WTC11 (cell line): ENCODE results near the gene PKD2L1. TPM values are rescaled to one million over a fixed set of nuclear protein-coding genes. Genes with fewer than 3 reads are reported as not detected.
A peak's percentile ranks its signal among the peaks of the same experiment; 100 is the strongest.

Experiments used
- ATAC-seq: fragments of 200-7000 bp; cut with Tn5 transposase; 2 replicates; pipeline ENCODE4 v1.10.0; 2021; ENCODE audit warnings: mild to moderate bottlenecking, moderate library complexity
- CTCF ChIA-PET: fragments of 300-600 bp; sonication (Branson Sonifier 250); formaldehyde crosslinking; loops from one replicate; lab custom pipeline; 2021; ENCODE audit warnings: antibody characterized with exemption; lab: Charles Lee
- POLR2A ChIA-PET: fragments of 350-600 bp; sonication (Branson Sonifier 250); formaldehyde crosslinking; loops from one replicate; lab custom pipeline; 2021; ENCODE audit warnings: antibody characterized with exemption; lab: Charles Lee
- DNase-seq: peaks from one replicate; pipeline ENCODE4 v3.0.0; 2021; ENCODE audit warnings: low spot score
- H3K27ac Mint-ChIP-seq: 2 replicates; pipeline ENCODE4 v1.8.0; 2021; ENCODE audit warnings: mixed read lengths
- H3K27me3 Mint-ChIP-seq: 2 replicates; pipeline ENCODE4 v1.8.0; 2021; ENCODE audit warnings: low read depth, mild to moderate bottlenecking, moderate library complexity, mixed read lengths
- H3K36me3 Mint-ChIP-seq: 2 replicates; pipeline ENCODE4 v1.8.0; 2021; ENCODE audit warnings: mixed read lengths
- H3K4me1 Mint-ChIP-seq: 2 replicates; pipeline ENCODE4 v1.8.0; 2022; ENCODE audit warnings: mixed read lengths
- H3K4me3 Mint-ChIP-seq: 2 replicates; pipeline ENCODE4 v1.8.0; 2021; ENCODE audit warnings: mild to moderate bottlenecking, moderate library complexity, mixed read lengths
- H3K9me3 Mint-ChIP-seq: 2 replicates; pipeline ENCODE4 v1.8.0; 2021; ENCODE audit warnings: mixed read lengths
- ARID4B ChIP-seq: sonication (generic); formaldehyde crosslinking; IDR thresholded peaks from 2 replicates; pipeline ENCODE4 v1.8.0; 2023; ENCODE audit warnings: missing genetic modification reagents, mild to moderate bottlenecking, borderline replicate concordance
- ETV6 ChIP-seq: sonication (generic); formaldehyde crosslinking; IDR thresholded peaks from 2 replicates; pipeline ENCODE4 v1.8.1; 2022; ENCODE audit warnings: mild to moderate bottlenecking, missing genetic modification reagents
- GABPB1 ChIP-seq: sonication (generic); formaldehyde crosslinking; IDR thresholded peaks from 2 replicates; pipeline ENCODE4 v1.8.1; 2023; ENCODE audit warnings: mild to moderate bottlenecking, missing genetic modification reagents
- JUN ChIP-seq: sonication (generic); formaldehyde crosslinking; IDR thresholded peaks from 2 replicates; pipeline ENCODE4 v1.8.0; 2023; ENCODE audit warnings: mild to moderate bottlenecking, missing genetic modification reagents
- TEAD1 ChIP-seq: sonication (generic); formaldehyde crosslinking; IDR thresholded peaks from 2 replicates; pipeline ENCODE4 v1.8.0; 2022; ENCODE audit warnings: mild to moderate bottlenecking, missing genetic modification reagents
- TEAD4 ChIP-seq: sonication (generic); formaldehyde crosslinking; IDR thresholded peaks from 2 replicates; pipeline ENCODE4 v1.8.0; 2022; ENCODE audit warnings: mild to moderate bottlenecking, missing genetic modification reagents
- ZNF121 ChIP-seq: sonication (generic); formaldehyde crosslinking; IDR thresholded peaks from 2 replicates; pipeline ENCODE4 v1.8.0; 2023; ENCODE audit warnings: missing genetic modification reagents
- ZNF281 ChIP-seq: sonication (generic); formaldehyde crosslinking; IDR thresholded peaks from 2 replicates; pipeline ENCODE4 v1.8.0; 2023; ENCODE audit warnings: mild to moderate bottlenecking, missing genetic modification reagents
- total RNA-seq: library from RNA; stranded (reverse); gene quantifications from 3 replicates; pipeline ENCODE4 v1.2.3, GENCODE V29; 2021
- TF ChIP-seq, protein P1 (sequence below): sonication (generic); formaldehyde crosslinking; IDR thresholded peaks from 2 replicates; pipeline ENCODE4 v1.8.1; 2023; ENCODE audit warnings: mild to moderate bottlenecking, moderate library complexity, missing genetic modification reagents
- TF ChIP-seq, protein P2 (sequence below): fragments of 250-450 bp; sonication (Bioruptor Pico); IDR thresholded peaks from 2 replicates; pipeline ENCODE4 v1.9.0; 2021; ENCODE audit warnings: mild to moderate bottlenecking, borderline replicate concordance

Gene PKD2L1
- total RNA-seq, 1 experiment from 2014 or later: not detected

DNA sequence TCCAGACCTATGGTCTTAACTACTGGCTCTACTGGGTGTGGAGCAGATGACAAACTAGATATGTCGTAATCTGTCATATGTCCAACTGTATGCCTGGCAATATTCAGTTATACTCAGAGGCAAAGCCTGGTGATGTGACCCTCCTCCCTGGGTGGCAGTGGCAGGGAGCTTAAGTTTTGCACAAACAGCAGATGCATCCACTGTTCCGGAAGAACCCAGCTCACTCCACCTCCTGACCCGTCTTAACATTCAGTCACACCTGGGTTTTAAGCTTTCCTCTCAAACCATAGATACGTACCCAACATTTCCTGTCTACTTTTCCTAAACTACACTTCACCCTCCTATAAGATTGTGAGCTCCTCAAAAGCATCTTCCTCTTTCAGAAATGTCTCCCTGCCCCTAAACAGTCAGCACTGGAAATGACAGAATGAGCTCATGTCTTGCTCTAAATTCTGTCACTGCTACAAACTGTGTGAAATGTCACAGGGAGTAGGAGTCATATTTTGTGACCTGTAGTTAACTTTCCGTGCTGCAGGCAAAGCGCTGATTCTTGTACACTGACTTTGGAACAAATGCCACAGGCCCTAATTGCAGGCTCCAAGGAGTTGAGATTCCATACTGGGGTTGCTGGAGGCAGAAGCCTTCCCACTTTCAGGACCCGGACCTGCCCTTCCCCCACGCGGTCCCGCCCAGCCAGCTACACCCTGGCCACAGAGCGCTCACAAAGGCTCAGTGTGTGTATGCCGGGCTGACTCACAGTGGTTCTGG, 40.9 kb upstream of the PKD2L1 start:
- TF ChIP-seq ZNF121 (CRISPR knock-in tag): 0 out of 2 replicates have a peak, but pooled peaks have one; percentile 32
- TF ChIP-seq JUN (CRISPR knock-in tag): no peak
- TF ChIP-seq ZNF281 (CRISPR knock-in tag): peak; percentile 75
- no peak for TF ChIP-seq TEAD4
- TF ChIP-seq GABPB1 (CRISPR knock-in tag): peak; percentile 64
- TF ChIP-seq, protein P1, sequence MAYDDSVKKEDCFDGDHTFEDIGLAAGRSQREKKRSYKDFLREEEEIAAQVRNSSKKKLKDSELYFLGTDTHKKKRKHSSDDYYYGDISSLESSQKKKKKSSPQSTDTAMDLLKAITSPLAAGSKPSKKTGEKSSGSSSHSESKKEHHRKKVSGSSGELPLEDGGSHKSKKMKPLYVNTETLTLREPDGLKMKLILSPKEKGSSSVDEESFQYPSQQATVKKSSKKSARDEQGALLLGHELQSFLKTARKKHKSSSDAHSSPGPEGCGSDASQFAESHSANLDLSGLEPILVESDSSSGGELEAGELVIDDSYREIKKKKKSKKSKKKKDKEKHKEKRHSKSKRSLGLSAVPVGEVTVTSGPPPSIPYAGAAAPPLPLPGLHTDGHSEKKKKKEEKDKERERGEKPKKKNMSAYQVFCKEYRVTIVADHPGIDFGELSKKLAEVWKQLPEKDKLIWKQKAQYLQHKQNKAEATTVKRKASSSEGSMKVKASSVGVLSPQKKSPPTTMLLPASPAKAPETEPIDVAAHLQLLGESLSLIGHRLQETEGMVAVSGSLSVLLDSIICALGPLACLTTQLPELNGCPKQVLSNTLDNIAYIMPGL: no peak
- TF ChIP-seq, all 79 proteins: peak for 3
- Mint-ChIP-seq H3K4me3 (peak overlapping the region; percentile 26), H3K4me1 (peaks cover 15% of the 10 kb centered on the region), H3K36me3 (no peaks in the 10 kb centered on the region), H3K27ac (peak overlapping the region; percentile 92), H3K9me3 (no peaks in the 10 kb centered on the region), H3K27me3 (no peaks in the 10 kb centered on the region)
- ChIA-PET CTCF (interaction anchor here (0.9 to 1.5 kb wide), 6 partner anchors 24 to 165 kb away, joined by 4 to 10 read pairs (median 4); partner anchors contain the start of genes HIF1AN and SCD), POLR2A (interaction anchor here (1.9 kb wide), 1 partner anchor 24 kb away, joined by 17 read pairs; the partner anchor contains the start of gene SCD)
- peak; percentile 75 for DNase-seq
- peak; percentile 51 for ATAC-seq

DNA sequence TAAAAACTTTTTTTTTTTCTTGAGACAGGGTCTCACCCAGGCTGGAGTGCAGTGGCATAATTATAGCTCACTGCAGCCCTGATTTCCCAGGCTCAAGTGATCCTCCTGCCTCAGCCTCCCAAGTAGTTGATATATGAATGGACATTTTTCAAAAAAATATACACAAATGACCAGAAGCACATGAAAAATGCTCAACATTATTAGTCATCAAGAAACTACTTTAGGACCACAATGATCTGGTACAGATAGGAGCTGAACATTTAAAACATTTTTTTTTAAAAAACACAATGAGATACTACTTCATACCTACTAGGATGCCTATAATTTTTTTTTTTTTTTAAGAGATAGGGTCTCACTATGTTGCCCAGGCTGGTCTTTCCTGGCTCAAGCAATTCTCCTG, 38.7 kb upstream of the PKD2L1 start:
- Mint-ChIP-seq H3K4me3 (no peak overlapping the region), H3K27me3 (no peaks in the 10 kb centered on the region), H3K4me1 (peaks cover 24% of the 10 kb centered on the region), H3K36me3 (no peaks in the 10 kb centered on the region), H3K27ac (no peak overlapping the region), H3K9me3 (no peaks in the 10 kb centered on the region)
- TF ChIP-seq, protein P2, sequence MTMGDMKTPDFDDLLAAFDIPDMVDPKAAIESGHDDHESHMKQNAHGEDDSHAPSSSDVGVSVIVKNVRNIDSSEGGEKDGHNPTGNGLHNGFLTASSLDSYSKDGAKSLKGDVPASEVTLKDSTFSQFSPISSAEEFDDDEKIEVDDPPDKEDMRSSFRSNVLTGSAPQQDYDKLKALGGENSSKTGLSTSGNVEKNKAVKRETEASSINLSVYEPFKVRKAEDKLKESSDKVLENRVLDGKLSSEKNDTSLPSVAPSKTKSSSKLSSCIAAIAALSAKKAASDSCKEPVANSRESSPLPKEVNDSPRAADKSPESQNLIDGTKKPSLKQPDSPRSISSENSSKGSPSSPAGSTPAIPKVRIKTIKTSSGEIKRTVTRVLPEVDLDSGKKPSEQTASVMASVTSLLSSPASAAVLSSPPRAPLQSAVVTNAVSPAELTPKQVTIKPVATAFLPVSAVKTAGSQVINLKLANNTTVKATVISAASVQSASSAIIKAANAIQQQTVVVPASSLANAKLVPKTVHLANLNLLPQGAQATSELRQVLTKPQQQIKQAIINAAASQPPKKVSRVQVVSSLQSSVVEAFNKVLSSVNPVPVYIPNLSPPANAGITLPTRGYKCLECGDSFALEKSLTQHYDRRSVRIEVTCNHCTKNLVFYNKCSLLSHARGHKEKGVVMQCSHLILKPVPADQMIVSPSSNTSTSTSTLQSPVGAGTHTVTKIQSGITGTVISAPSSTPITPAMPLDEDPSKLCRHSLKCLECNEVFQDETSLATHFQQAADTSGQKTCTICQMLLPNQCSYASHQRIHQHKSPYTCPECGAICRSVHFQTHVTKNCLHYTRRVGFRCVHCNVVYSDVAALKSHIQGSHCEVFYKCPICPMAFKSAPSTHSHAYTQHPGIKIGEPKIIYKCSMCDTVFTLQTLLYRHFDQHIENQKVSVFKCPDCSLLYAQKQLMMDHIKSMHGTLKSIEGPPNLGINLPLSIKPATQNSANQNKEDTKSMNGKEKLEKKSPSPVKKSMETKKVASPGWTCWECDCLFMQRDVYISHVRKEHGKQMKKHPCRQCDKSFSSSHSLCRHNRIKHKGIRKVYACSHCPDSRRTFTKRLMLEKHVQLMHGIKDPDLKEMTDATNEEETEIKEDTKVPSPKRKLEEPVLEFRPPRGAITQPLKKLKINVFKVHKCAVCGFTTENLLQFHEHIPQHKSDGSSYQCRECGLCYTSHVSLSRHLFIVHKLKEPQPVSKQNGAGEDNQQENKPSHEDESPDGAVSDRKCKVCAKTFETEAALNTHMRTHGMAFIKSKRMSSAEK (CRISPR knock-in tag): no peak
- no peak for TF ChIP-seq TEAD1 (CRISPR knock-in tag)
- TF ChIP-seq ZNF121 (CRISPR knock-in tag): no peak
- no peak for TF ChIP-seq ARID4B
- TF ChIP-seq ETV6 (CRISPR knock-in tag): no peak
- ChIA-PET POLR2A (no interaction called here), CTCF (no interaction called here)
- no peak for DNase-seq
- ATAC-seq: no peak
